ENCODE measurements around the gene RHOC. TPM values are rescaled to one million over a fixed set of nuclear protein-coding genes. Genes with fewer than 3 reads are reported as not detected.

Gene RHOC
- total RNA-seq, 1 experiment from 2014 or later = 197 TPM

DNA sequence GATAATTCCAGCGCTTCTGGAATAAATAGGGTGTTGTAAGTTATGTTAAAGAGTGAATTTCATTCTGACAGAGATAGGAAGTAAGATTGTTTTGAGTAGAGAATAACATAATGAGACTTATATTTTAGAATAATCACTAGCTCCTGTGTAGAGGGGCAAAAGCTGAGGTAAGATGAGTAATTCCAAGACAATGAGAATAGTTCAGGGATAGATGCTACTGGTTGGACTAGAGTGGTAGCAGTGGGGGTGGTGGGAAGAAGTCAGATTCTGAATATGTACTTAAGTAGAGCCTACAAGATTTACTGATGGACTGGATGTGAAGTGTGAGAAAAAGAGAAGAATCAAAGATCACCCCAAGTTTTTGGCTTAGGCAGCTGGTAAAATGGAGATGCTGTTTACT, 55.7 kb downstream of the RHOC start:
- intact Hi-C loops (cut with micrococcal nuclease; ENCODE audit: unreplicated experiment) (no loop called here), in situ Hi-C loops (cut with HindIII; ENCODE audit: low pct_unique_long_range_greater_than_20kb, low sequenced_read_pairs) (no loop called here)
- Histone ChIP-seq H3K27me3 (ENCODE audit: control insufficient read depth, insufficient read depth, low read length) (no peaks in the 10 kb centered on the region), H3K27ac (ENCODE audit: low read length) (no peak overlapping the region), H3K9me3 (ENCODE audit: control insufficient read depth, insufficient read depth, low read depth, low read length) (no peaks in the 10 kb centered on the region), H3K4me1 (ENCODE audit: control insufficient read depth, insufficient read depth, low read length) (no peaks in the 10 kb centered on the region), H3K4me3 (ENCODE audit: low read depth in 2 of 2, low read length in 2 of 2) (no peak overlapping the region), H3K36me3 (ENCODE audit: control insufficient read depth, insufficient read depth, low read length) (peaks cover 42% of the 10 kb centered on the region)
- POLR2A ChIA-PET = no interaction called here
- CTCF ChIA-PET = no interaction called here
- TF ChIP-seq SIN3A (IDR thresholded peaks at IDR 0.05; ENCODE audit: borderline replicate concordance, insufficient read depth, low read depth, low read length) (no peak), TCF7L2 (IDR thresholded peaks at IDR 0.05; ENCODE audit: low read depth, low read length) (no peak), POLR2AphosphoS5 (IDR thresholded peaks at IDR 0.05; ENCODE audit: low read depth, low read length) (no peak), CTCF (IDR thresholded peaks at IDR 0.05) (no peak)
- TF ChIP-seq, protein P1, sequence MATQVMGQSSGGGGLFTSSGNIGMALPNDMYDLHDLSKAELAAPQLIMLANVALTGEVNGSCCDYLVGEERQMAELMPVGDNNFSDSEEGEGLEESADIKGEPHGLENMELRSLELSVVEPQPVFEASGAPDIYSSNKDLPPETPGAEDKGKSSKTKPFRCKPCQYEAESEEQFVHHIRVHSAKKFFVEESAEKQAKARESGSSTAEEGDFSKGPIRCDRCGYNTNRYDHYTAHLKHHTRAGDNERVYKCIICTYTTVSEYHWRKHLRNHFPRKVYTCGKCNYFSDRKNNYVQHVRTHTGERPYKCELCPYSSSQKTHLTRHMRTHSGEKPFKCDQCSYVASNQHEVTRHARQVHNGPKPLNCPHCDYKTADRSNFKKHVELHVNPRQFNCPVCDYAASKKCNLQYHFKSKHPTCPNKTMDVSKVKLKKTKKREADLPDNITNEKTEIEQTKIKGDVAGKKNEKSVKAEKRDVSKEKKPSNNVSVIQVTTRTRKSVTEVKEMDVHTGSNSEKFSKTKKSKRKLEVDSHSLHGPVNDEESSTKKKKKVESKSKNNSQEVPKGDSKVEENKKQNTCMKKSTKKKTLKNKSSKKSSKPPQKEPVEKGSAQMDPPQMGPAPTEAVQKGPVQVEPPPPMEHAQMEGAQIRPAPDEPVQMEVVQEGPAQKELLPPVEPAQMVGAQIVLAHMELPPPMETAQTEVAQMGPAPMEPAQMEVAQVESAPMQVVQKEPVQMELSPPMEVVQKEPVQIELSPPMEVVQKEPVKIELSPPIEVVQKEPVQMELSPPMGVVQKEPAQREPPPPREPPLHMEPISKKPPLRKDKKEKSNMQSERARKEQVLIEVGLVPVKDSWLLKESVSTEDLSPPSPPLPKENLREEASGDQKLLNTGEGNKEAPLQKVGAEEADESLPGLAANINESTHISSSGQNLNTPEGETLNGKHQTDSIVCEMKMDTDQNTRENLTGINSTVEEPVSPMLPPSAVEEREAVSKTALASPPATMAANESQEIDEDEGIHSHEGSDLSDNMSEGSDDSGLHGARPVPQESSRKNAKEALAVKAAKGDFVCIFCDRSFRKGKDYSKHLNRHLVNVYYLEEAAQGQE (IDR thresholded peaks at IDR 0.05; ENCODE audit: insufficient read depth in 1 of 2, low read depth in 2 of 2, low read length in 1 of 2) = no peak
- BruUV-seq (replicated peaks) = TSS peak; percentile 41
- DNase-seq (ENCODE audit: low read depth, low spot score) (no peak), ATAC-seq (no peak)

Other genes with a start within 250 kb of the RHOC start
- 1.6 TPM for gene WNT2B, start 198.2 kb downstream of the RHOC start, total RNA-seq (2021; ENCODE audit: unreplicated experiment)
- gene ST7L, start 88.0 kb downstream of the RHOC start, total RNA-seq (2021; ENCODE audit: unreplicated experiment) = 13.4 TPM
- gene CAPZA1, start 87.3 kb downstream of the RHOC start, total RNA-seq (2021; ENCODE audit: unreplicated experiment) = 128 TPM
- gene MOV10, start 32.5 kb downstream of the RHOC start, total RNA-seq (2021; ENCODE audit: unreplicated experiment) = 106 TPM
- gene PPM1J, start 8.2 kb upstream of the RHOC start, total RNA-seq (2021; ENCODE audit: unreplicated experiment) = 0.51 TPM
- 51.5 TPM for gene SLC16A1, start 249.1 kb upstream of the RHOC start, total RNA-seq (2021; ENCODE audit: unreplicated experiment)

Data from Panc1 (cell line).